Raji (cell line): ENCODE results near the gene GUK1.

Experiments used
- POLR2A ChIP-seq: IDR thresholded peaks from 2 replicates; pipeline ENCODE4 v1.6.1; 2011; ENCODE audit warnings: low read depth, low read length, control low read depth; ENCODE audit not compliant: insufficient read depth

GUK1 gene

DNA sequence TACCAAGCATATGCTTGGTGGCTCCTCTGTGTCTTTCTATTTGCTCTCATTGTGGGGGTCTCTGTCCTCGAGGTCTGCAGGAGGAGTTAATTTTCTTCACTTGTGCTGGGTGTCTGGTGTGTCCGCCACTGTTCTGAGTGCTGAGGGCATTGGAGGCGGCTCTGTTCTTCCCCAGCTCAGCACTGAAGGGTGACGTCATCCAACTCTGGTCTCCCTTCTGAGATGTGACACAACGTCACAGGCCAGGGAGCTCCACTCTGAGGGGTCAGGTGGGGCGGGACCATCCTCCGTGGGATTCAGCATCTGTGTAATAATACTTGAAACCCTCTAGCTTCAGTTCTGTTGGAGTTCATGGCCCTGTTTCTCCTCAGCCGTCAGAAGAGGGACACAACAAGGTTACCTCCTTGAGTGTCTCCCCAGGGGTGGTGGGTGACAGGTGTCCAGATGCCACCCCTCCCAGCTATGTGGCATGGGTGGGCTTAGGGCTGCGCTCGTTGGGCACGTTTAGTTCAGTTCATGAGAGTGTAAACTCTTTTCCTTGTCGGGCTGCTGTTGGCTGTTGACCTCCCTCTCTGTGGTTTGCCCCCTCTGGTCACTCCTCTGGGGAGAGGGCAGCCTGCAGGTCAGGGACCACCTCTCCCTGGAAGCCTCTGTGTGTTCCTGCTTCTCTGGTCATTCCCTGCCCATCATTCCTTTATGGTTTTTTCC, 28.6 kb downstream of the GUK1 start:
- no peak for TF ChIP-seq POLR2A

DNA sequence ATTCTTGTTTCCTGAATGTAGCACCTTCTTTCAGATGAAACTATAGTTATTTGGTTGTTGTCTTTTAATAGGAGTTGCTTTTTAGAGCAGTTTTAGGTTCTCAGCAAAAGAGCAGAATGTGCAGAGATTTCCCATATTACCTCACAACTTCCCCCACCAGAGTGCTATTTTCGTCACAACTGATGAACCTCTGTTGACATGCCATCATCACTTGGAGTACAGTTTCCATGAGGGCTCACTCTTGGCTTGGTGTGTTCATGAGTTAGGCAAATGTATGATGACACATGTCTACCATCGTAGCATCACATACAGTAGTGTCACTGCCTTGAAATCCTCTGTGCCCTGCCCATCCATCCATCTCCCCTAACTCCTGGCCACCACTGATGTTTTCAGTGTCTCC, 29.3 kb downstream of the GUK1 start:
- no peak for TF ChIP-seq POLR2A

DNA sequence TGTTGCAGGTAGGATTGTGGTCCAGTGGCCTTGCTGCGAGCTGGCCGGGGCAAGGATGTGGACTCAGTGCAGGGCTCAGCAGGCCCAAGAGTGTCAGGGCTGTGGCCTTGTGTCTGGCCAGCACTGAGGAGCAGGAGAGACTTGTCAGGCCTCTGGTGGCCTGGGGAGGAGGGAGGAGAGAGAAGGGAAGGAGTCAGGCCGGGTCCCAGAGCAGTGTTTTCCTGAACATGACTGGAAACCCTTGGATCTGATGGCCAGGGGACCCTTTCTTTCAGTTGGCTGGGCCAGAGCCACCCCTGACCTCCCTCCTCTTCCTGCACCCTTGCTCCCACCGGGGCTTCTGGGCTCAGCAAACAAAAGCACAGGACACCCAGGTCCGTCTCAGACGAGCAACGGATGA, 30.6 kb downstream of the GUK1 start:
- TF ChIP-seq POLR2A: no peak

DNA sequence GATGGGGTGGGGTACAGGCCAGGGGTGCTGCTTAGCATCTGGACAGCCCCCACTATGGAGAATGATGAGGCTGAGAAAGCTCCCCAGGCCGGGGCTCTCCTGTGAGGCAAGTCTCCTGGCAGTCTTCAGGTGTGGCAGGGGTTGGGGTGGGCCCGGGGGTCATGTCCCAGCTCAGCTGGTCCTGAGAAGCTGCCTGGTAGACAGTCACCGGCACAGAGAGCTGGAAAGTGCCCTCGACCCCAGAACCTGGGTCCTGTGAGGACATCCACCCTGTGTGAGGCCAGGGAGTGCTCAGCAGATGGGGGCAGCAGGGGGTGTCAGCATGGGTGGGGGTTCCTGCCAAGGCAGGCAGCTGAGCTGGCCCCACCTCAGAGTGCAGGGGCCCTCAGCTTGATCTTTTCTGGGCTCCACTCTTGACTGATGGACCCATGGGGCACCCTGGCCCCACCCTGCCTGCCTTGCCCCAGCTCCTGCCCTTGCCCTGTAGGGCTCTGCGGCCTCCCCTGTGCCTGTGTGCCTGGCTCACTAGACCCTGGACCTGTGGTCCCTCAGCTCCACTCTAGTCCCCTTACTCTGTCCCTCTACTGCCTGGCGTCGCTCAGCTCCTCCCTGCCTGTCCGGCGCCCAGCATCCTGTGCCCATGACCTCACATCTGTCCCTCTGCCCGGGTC, 31.3 kb downstream of the GUK1 start:
- TF ChIP-seq POLR2A: no peak

DNA sequence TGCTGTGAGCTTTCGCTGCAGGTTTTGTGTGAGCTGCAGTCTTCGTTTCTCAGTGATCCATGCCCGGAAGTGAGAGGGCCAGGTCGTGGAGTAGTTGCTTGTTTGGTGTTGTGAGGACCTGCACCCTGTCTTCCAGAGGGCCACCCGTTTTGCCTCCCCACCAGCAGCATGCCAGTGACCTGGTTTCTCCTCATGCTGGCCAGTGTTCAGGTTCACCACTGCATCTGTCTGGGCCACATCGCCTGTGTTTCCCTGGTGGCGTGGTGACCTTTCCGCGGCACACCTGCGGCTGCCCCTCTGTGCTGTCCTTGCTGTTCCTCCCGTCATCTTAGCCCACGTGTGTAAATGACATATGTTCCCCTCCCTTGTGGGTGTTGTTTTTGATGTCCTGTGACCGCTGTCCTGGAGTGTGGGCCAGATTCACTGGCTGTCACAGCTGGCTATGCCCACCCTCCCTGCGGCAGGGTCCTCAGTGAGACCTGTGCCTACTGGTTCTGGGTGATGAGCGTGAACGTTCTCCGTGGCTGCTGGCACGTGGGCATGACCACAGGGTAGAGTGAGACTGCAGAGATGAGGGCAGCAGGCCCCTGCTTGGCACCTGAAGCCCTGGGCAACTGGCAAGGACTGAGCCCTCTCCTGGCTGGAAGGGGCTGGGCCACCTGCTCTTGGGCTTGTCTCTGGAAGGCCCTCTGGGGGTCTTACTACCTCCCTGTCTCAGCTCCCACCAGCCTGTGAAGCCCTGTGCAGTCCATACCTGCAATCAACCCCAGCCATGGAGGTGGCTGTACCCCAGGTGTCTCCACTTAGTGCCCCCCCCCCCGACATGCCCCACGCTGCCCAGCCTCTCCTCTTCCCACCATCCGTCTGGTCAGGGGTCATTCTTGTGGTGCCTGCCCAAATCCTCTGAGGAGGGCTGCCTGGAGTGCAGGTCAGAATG, 32.8 kb downstream of the GUK1 start:
- TF ChIP-seq POLR2A: no peak

DNA sequence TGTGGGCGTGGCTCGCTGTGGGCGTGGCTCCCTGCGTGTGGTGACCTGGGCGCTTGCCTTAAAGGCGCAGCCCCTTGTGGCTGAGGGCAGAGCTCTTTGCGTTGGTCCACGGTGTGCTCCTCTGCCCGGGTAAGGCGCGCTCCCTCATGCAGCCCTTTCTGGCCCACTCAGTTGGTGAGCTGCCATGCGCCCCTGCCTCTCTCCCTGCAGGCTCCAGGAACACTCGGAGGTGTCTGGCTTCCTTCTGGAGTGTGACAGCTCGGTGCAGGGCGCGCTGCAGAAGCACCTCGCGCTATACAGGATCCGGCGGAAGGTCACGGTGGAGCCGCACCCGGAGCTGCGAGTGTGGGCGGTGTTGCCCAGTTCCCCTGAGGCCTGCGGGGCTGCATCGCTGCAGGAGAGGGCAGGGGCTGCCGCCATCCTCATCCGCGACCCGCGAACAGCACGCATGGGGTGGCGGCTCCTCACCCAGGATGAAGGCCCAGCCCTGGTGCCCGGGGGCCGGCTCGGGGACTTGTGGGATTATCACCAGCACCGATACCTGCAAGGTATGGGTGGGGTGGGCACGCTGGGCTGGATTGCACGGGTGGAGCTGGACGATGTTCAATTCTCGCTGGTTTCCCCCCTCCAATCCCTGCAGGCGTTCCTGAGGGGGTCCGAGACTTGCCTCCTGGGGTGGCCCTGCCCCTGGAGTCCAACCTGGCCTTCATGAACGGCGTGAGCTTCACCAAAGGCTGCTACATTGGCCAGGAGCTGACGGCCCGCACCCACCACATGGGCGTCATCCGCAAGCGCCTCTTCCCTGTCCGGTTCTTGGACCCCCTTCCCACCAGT, 34.6 kb downstream of the GUK1 start:
- TF ChIP-seq POLR2A: no peak

DNA sequence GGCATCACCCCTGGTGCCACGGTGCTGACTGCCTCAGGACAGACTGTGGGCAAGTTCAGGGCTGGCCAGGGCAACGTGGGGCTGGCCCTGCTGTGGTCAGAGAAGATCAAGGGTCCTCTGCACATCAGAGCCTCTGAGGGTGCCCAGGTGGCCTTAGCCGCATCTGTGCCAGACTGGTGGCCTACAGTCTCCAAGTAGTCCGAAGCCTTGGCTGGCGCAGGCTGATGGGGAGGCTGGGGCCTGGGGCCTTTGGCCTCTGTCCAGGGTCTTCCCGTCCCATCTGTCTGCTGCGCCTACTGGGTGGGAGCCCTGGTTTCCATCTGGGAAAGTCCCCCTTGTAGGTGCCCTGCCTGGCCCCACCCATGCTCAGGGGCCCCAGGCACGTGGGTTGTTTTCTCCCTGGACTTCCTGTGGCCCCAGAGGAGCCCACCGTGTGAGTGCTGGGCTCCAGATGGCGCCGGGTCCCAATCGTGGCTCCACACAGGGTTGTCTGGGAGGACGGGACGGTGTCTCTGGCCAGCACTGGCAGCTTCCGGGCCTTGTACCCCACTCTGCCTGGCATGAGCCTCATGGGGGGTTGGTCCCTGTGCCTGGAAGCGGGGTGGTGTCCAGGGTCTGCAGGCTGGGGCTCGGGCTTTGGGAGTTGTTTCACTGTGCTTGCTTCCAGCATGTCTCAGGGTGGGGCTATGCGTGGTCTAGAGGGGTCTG, 35.4 kb downstream of the GUK1 start:
- no peak for TF ChIP-seq POLR2A

DNA sequence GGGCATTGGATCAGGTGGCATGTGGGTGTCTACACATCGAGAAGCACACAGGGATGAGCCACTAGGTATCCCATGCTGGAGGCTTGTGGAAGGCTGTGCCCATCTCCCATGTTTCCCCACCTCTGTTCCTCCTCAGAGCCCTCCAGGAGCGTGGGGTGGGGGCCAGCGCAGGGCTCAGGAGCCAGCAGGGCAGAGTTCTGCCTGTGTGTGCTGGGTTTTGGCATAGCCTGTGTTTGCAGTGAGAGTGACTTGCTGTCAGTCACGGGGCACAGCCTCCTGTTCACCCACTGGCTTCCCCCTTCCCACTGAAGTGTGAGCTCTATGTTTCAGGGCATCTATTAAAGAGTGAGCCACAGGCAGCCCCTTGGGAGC, 35.9 kb downstream of the GUK1 start:
- TF ChIP-seq POLR2A: no peak

DNA sequence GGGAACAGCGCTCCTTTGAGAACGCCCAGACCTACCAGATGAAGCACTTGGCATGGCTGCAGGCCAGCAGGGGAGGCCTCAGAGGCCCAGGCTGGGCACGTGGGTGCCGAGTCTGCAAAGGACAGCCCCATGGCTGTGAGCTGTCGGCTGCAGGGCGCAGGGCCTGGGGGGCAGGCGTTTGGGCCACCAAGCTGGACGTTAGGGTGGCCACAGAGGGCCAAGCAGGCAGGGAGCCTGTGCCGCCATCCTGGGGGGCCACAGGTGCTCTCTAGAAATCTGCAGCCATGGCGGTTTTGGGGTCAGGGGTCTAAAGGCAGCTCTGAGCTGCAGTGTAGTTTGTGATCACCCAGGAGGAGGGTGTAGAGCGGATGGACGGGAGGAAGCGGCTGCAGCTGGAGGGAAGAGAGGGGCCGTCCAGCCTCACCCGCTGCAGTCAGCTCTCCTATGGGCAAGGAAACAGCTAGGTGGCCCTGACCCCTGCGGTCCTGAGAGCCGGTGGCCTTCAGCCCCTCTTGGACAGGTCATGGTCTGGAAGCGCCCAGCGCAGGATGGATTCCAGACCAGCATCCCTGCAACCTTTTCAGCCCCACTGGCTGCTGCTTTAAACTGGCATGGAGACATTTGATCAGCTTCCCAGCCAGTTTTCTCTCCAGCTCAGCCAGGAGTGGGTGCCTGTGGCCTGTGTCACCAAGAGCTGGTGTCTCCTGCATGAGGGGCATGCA, 36.5 kb downstream of the GUK1 start:
- no peak for TF ChIP-seq POLR2A

DNA sequence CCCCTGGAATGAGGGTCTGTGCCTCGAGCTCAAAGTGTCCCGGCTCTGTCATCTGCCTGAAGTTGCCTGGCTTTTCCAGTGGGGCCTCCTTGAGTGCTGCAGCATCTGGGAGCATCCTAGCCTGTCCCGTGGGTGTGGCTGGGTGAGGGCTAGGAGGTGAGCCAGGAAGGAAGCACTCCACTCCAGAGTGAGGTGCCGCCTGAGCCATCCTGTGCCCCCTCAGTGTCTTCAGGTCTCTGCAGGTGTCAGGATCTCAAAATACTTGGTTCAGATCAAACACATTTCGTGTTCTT, 37.0 kb downstream of the GUK1 start:
- TF ChIP-seq POLR2A: no peak

DNA sequence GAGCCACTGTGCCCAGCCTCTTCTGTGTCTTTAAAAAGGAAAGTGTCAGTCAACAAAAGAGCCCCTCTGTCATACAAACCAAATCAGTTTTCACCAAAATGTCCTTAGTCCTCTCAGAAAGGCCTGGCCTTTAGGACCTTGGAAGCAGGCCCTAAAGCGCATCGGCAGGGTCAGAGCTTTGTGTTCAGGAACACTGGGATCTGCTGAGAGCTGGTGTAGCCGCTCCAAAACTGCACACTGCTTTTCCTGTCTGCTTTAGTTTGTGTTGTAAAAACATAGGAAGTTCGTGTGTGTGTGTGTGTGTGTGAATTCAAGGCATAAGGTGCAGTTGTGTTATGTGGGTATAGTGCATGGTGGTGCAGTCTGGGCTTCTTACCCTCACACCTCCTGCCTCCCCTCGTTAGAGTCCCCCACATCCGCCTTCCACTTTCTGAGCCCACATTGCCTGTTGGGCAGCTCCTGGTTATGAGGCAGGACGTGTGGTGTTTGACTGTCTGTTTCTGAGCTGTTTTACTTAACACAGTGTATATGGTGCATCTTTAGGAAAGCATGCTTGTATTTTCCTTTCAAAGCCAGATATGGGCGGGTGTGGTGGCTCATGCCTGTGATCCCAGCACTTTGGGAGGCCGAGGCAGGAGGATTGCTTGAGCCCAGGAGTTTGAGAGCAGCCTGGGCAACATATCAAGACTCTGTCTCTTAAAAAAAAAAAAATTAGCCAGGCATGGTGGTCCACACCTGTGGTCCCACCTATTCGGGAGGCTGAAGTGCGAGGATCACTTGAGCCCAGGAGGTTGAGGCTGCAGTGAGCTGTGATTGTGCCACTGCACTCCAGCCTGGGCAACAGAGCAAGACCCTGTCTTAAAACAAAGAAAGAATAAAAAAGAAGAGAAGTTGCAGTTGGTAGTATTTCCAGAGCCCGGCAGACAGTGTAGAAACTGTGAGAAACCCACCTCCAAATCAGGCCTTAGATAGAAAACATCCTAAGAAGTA, 37.9 kb downstream of the GUK1 start:
- TF ChIP-seq POLR2A: no peak

DNA sequence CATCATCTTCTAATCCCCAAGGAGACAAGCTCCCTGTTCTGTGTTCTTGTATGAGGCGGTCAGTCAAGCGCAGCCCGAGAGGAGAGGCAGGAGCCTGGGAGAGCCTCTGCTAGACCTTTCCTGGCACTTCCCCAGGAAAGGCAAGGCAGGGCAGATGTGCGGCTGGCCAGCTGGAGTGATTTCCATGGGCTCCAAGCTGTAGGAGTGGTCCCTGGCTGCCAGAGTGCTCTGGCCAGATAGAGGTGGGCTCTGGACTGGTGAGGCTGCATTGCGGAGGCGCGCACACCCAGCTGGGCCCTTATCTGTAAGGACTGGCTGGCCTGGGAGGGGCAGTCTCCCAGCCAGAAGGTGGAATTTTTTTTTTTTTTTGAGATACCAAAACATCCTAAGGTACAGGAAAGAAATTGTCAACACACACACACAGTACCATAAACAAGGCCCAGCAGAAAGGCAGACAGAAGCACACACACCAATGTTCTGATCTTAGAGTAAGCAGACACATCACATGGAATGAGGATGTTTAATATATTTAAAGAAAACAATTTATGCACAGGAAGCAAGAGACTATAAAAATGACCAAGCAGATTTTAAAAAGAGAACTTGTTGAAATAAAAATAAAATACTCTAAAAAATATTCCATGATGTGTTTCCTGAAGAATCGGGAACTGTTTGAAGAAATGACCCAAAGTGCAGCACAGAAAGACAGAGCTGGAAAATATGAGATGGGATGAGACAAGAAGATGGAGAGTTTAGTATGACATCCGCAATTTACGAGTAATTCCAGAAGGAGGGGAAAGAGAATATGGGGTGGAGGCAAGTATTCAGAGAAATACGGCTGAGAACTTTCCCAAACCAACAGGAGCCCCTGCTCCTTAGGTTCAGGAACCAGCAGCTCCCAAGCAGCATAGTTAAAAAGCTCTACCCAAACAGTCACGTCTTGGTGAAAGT, 38.9 kb downstream of the GUK1 start:
- TF ChIP-seq POLR2A: no peak
